HG03571 (cell line): ENCODE results near the gene MIER1.
"Not testable (repeated sequence)": the region's sequence is repeated elsewhere in the genome, so short reads cannot be mapped to it uniquely, and the experiment has no call there.

Source experiments
- ATAC-seq: cut with Tn5 transposase; IDR thresholded peaks from one replicate; pipeline ENCODE4 v1.9.1; 2021; ENCODE audit not compliant: unreplicated experiment

MIER1 gene

GRCh38 chr1:66924756-66925557 is at the start of gene MIER1, which contains the start of gene DNAI4:
MIER1 (plus strand) TSS chr1:66924990; CDS start chr1:66925029, 39 bp downstream.
DNAI4 (minus strand) TSS chr1:66924856; CDS start chr1:66924831, 25 bp downstream.
- peak; percentile 94 for ATAC-seq

GRCh38 chr1:66876664-66877063 is 48.1 kb upstream of the MIER1 start:
- ATAC-seq: no peak

GRCh38 chr1:66889030-66889429 is 35.8 kb upstream of the MIER1 start:
- no peak for ATAC-seq

- no peak for ATAC-seq
Observed at GRCh38 chr1:66890621-66891020, 34.2 kb upstream of the MIER1 start.

- ATAC-seq: no peak
Observed at GRCh38 chr1:66893712-66894111, 31.1 kb upstream of the MIER1 start.

GRCh38 chr1:66915203-66915602 is 9.6 kb upstream of the MIER1 start:
- not testable (repeated sequence) for ATAC-seq

- ATAC-seq: no peak
Observed at GRCh38 chr1:66916320-66916719, 8.5 kb upstream of the MIER1 start.

GRCh38 chr1:66917476-66917875 is 7.3 kb upstream of the MIER1 start:
- no peak for ATAC-seq

GRCh38 chr1:66919063-66919462 is 5.7 kb upstream of the MIER1 start:
- no peak for ATAC-seq

GRCh38 chr1:66919828-66920227 is 5.0 kb upstream of the MIER1 start:
- ATAC-seq: no peak

GRCh38 chr1:66920543-66920942 is 4.2 kb upstream of the MIER1 start:
- no peak for ATAC-seq

GRCh38 chr1:66925558-66925910 is 744 bp downstream of the MIER1 start:
- no peak for ATAC-seq

GRCh38 chr1:66925944-66926343 is 1.2 kb downstream of the MIER1 start:
- no peak for ATAC-seq

GRCh38 chr1:66927528-66927927 is 2.7 kb downstream of the MIER1 start:
- no peak for ATAC-seq

GRCh38 chr1:66929146-66929688 is 4.4 kb downstream of the MIER1 start:
- no peak for ATAC-seq

GRCh38 chr1:66929691-66929998 is 4.9 kb downstream of the MIER1 start:
- ATAC-seq: no peak

- peak; percentile 64 for ATAC-seq
Observed at GRCh38 chr1:66929999-66930822, 5.4 kb downstream of the MIER1 start.

GRCh38 chr1:66930823-66931174 is 6.0 kb downstream of the MIER1 start:
- ATAC-seq: no peak

- ATAC-seq: no peak
Observed at GRCh38 chr1:66931590-66931989, 6.8 kb downstream of the MIER1 start.

GRCh38 chr1:66932291-66932690 is 7.5 kb downstream of the MIER1 start:
- no peak for ATAC-seq

GRCh38 chr1:66933887-66934700 is 9.3 kb downstream of the MIER1 start:
- ATAC-seq: no peak
